HCT116 (cell line): ENCODE data around the gene SLC15A3. TPM values are rescaled to one million over a fixed set of nuclear protein-coding genes. Genes with fewer than 3 reads are reported as not detected.

Source experiments
- ATAC-seq: fragments of 200-7000 bp; cut with Tn5 transposase; 2 replicates; pipeline ENCODE4 v1.9.1; 2020; ENCODE audit warnings: mild to moderate bottlenecking, moderate library complexity
- BruUV-seq: library from RNA; stranded (reverse); fragments of 400-500 nt; replicated peaks from 2 replicates; lab custom pipeline; 2021; lab: Mats Ljungman, UMichigan
- CTCF ChIA-PET: fragments of 300-600 bp; sonication (Branson Sonifier 250); formaldehyde crosslinking; loops from one replicate; lab custom pipeline; 2021; ENCODE audit warnings: antibody characterized with exemption; lab: Charles Lee
- POLR2A ChIA-PET: fragments of 300-600, 350-600 bp; sonication (Branson Sonifier 250); formaldehyde crosslinking; loops from one replicate; lab custom pipeline; 2021; ENCODE audit warnings: antibody characterized with exemption; lab: Charles Lee
- RAD21 ChIA-PET, 2 experiments: fragments of 300-600 bp; sonication (Branson Sonifier 250); formaldehyde crosslinking; loops; one replicate each; lab custom pipeline; 2023; ENCODE audit warnings: low total read pairs in 2 of 2; ENCODE audit not compliant: uncharacterized antibody in 2 of 2, unreplicated experiment in 2 of 2, low non-redundant PET in 1 of 2; lab: Charles Lee
- DNase-seq: peaks from one replicate; pipeline ENCODE4 v3.0.0-alpha.2; 2010; ENCODE audit warnings: low read depth, low spot score
- H2AFZ ChIP-seq: fragments of 200-600 bp; shearing (Covaris generic), sonication (generic); 2 replicates; pipeline ENCODE4 v1.6.1; 2017; ENCODE audit warnings: low read depth, mixed run types, mixed read lengths, antibody characterized with exemption, low read length; ENCODE audit not compliant: poor library complexity, severe bottlenecking
- H3K27ac ChIP-seq: 2 replicates; pipeline ENCODE4 v1.5.1; 2012; ENCODE audit warnings: low read depth, low read length
- H3K27me3 ChIP-seq: fragments of 200-600 bp; sonication (generic); 2 replicates; pipeline ENCODE4 v1.6.1; 2016; ENCODE audit warnings: mixed run types, low read length, mixed read lengths; ENCODE audit not compliant: insufficient read depth
- H3K36me3 ChIP-seq, 2 experiments: fragments of 200-500 bp in 1 of 2; fragments of 200-600 bp in 1 of 2; sonication (Bioruptor generic) in 1 of 2; sonication (generic) in 1 of 2; 2 replicates each; pipeline versions ENCODE4 v1.5.1 to v1.6.1; 2014 to 2016; ENCODE audit warnings: low read length in 2 of 2, inconsistent platforms in 1 of 2, mixed read lengths in 1 of 2, mixed run types in 1 of 2; ENCODE audit not compliant: insufficient read depth in 2 of 2, control insufficient read depth in 1 of 2
- H3K4me1 ChIP-seq, 2 experiments: fragments of 200-600 bp in 1 of 2; sonication (generic) in 1 of 2; 2 replicates each; pipeline versions ENCODE4 v1.5.1 to v1.6.1; 2012 to 2017; ENCODE audit warnings: low read length in 2 of 2, inconsistent platforms in 1 of 2, mild to moderate bottlenecking in 1 of 2, mixed read lengths in 1 of 2, mixed run types in 1 of 2, moderate library complexity in 1 of 2; ENCODE audit not compliant: insufficient read depth in 2 of 2, control insufficient read depth in 1 of 2
- H3K4me2 ChIP-seq: fragments of 200-600 bp; sonication (generic); 2 replicates; pipeline ENCODE4 v1.6.1; 2017; ENCODE audit warnings: mixed run types, low read length, mixed read lengths
- H3K4me3 ChIP-seq, 2 experiments: fragments of 200-600 bp in 1 of 2; sonication (generic) in 1 of 2; replicated peaks in 1 of 2; 2 replicates each; pipeline ENCODE4 v1.5.1; 2011 to 2016; ENCODE audit warnings: low read length in 2 of 2, control low read depth in 1 of 2, low read depth in 1 of 2, mild to moderate bottlenecking in 1 of 2, mixed read lengths in 1 of 2, mixed run types in 1 of 2
- H3K79me2 ChIP-seq: fragments of 200-600 bp; sonication (generic); 2 replicates; pipeline ENCODE4 v1.6.1; 2017; ENCODE audit warnings: mild to moderate bottlenecking, mixed run types, low read length, moderate library complexity, mixed read lengths; ENCODE audit not compliant: insufficient read depth
- H3K9ac ChIP-seq: fragments of 200-600 bp; sonication (generic); 2 replicates; pipeline ENCODE4 v1.6.1; 2016; ENCODE audit warnings: low read length, mixed read lengths
- H3K9me2 ChIP-seq: fragments of 200-600 bp; sonication (generic), shearing (Covaris generic); 2 replicates; pipeline ENCODE4 v1.6.1; 2017; ENCODE audit warnings: mixed run types, mild to moderate bottlenecking, moderate library complexity; ENCODE audit not compliant: insufficient read depth
- H3K9me3 ChIP-seq, 2 experiments: fragments of 200-500 bp in 1 of 2; fragments of 200-600 bp in 1 of 2; sonication (Bioruptor generic) in 1 of 2; sonication (generic) in 1 of 2; 2 replicates each; pipeline ENCODE4 v1.6.1; 2014 to 2017; ENCODE audit warnings: low read length in 2 of 2, mixed read lengths in 2 of 2, inconsistent platforms in 1 of 2, low read depth in 1 of 2, mild to moderate bottlenecking in 1 of 2, mixed run types in 1 of 2, moderate library complexity in 1 of 2; ENCODE audit not compliant: control insufficient read depth in 1 of 2, insufficient read depth in 1 of 2
- H4K20me1 ChIP-seq: fragments of 200-600 bp; sonication (generic), shearing (Covaris generic); 2 replicates; pipeline ENCODE4 v1.6.1; 2017; ENCODE audit warnings: mixed run types, mild to moderate bottlenecking, moderate library complexity; ENCODE audit not compliant: insufficient read depth
- ATF3 ChIP-seq: IDR thresholded peaks from 2 replicates; pipeline ENCODE4 v1.6.1; 2012
- CBX3 ChIP-seq: IDR thresholded peaks from 2 replicates; pipeline ENCODE4 v1.6.1; 2012; ENCODE audit warnings: low read depth
- CEBPB ChIP-seq: IDR thresholded peaks from 2 replicates; pipeline ENCODE4 v1.6.1; 2012; ENCODE audit warnings: low read depth
- EGR1 ChIP-seq: IDR thresholded peaks from 2 replicates; pipeline ENCODE4 v1.6.1; 2012; ENCODE audit warnings: low read depth
- ELF1 ChIP-seq: IDR thresholded peaks from 2 replicates; pipeline ENCODE4 v1.6.1; 2012; ENCODE audit warnings: low read depth, borderline replicate concordance
- EZH2 ChIP-seq: fragments of 200-600 bp; sonication (generic); IDR thresholded peaks from 2 replicates; pipeline ENCODE4 v1.6.1; 2017; ENCODE audit warnings: antibody characterized with exemption, mixed run types
- EZH2phosphoT487 ChIP-seq: fragments of 200-600 bp; IDR thresholded peaks from 2 replicates; pipeline ENCODE4 v1.6.1; 2018; ENCODE audit warnings: antibody characterized with exemption, borderline replicate concordance
- MAX ChIP-seq: IDR thresholded peaks from 2 replicates; pipeline ENCODE4 v1.6.1; 2012
- POLR2A ChIP-seq: IDR thresholded peaks from 2 replicates; pipeline ENCODE4 v1.7.0; 2011; ENCODE audit warnings: borderline replicate concordance; ENCODE audit not compliant: insufficient read depth, insufficient read length; ENCODE audit errors: extremely low read depth
- POLR2AphosphoS5 ChIP-seq: IDR thresholded peaks from 2 replicates; pipeline ENCODE4 v1.6.1; 2011; ENCODE audit warnings: mild to moderate bottlenecking, low read depth, low read length, moderate library complexity
- RAD21 ChIP-seq: IDR thresholded peaks from 2 replicates; pipeline ENCODE4 v1.6.1; 2012; ENCODE audit warnings: low read depth, mild to moderate bottlenecking
- REST ChIP-seq: IDR thresholded peaks from 2 replicates; pipeline ENCODE4 v1.6.1; 2012; ENCODE audit warnings: low read depth
- SIN3A ChIP-seq: IDR thresholded peaks from 2 replicates; pipeline ENCODE4 v1.6.1; 2012; ENCODE audit warnings: low read depth
- SP1 ChIP-seq: IDR thresholded peaks from 2 replicates; pipeline ENCODE4 v1.6.1; 2012; ENCODE audit warnings: low read depth
- SRF ChIP-seq: IDR thresholded peaks from 2 replicates; pipeline ENCODE4 v1.6.1; 2012; ENCODE audit warnings: low read depth
- TCF7L2 ChIP-seq: IDR thresholded peaks from 2 replicates; pipeline ENCODE4 v1.7.0; 2011; ENCODE audit warnings: borderline replicate concordance, inconsistent platforms; ENCODE audit not compliant: insufficient read depth, insufficient read length; ENCODE audit errors: extremely low read depth
- YY1 ChIP-seq: IDR thresholded peaks from 2 replicates; pipeline ENCODE4 v1.6.1; 2011; ENCODE audit warnings: low read length, low read depth, moderate library complexity, mild to moderate bottlenecking; ENCODE audit not compliant: insufficient replicate concordance; ENCODE audit errors: extremely low read depth
- ZBTB33 ChIP-seq: IDR thresholded peaks from 2 replicates; pipeline ENCODE4 v1.6.1; 2011; ENCODE audit warnings: mild to moderate bottlenecking, low read length, moderate library complexity; ENCODE audit not compliant: insufficient replicate concordance; ENCODE audit errors: extremely low read depth
- ZNF274 ChIP-seq: fragments of 200-500 bp; sonication (Bioruptor generic); IDR thresholded peaks from 2 replicates; pipeline ENCODE4 v1.6.1; 2014; ENCODE audit warnings: mild to moderate bottlenecking, low read depth, low read length, inconsistent platforms
- intact Hi-C: fragments of 100-400 bp; cut with micrococcal nuclease; formaldehyde crosslinking; loops from 2 replicates; pipeline ENCODE4 v1.10.0; 2022
- total RNA-seq: library from RNA; stranded (reverse); gene quantifications from one replicate; pipeline ENCODE4 v1.2.1, GENCODE V29; 2021; ENCODE audit not compliant: unreplicated experiment

Gene SLC15A3
- total RNA-seq, 1 experiment from 2014 or later, result not detected

GRCh38 chr11:60964801-60965200 lies 12.8 kb upstream of the SLC15A3 start:
- TF ChIP-seq ZNF274, result no peak
- TF ChIP-seq SIN3A, result no peak
- TF ChIP-seq ELF1, result no peak
- no peak for TF ChIP-seq ZBTB33
- no peak for TF ChIP-seq EZH2
- no peak for TF ChIP-seq MAX
- no peak for TF ChIP-seq SRF
- no peak for TF ChIP-seq CBX3
- TF ChIP-seq POLR2AphosphoS5, result no peak
- TF ChIP-seq EGR1, result no peak
- no peak for TF ChIP-seq SP1
- TF ChIP-seq RAD21, result no peak
- TF ChIP-seq CEBPB, result no peak
- no peak for TF ChIP-seq POLR2A
- no peak for TF ChIP-seq YY1
- TF ChIP-seq TCF7L2, result no peak
- no peak for TF ChIP-seq EZH2phosphoT487
- TF ChIP-seq ATF3, result no peak
- TF ChIP-seq REST, result no peak
- TF ChIP-seq, all 23 proteins: peak for 0
- H4K20me1 ChIP-seq, result no peaks in the 10 kb centered on the region
- BruUV-seq, result no TSS peak
- ChIA-PET RAD21 (no interaction called here), POLR2A (no interaction called here), CTCF (no interaction called here)
- intact Hi-C loops, result no loop called here
- H3K4me3 ChIP-seq, result no peak overlapping the region
- H3K79me2 ChIP-seq, result no peaks in the 10 kb centered on the region
- H3K9me3 ChIP-seq, result no peaks in the 10 kb centered on the region; a peak in 2 of 4 replicates
- H3K9ac ChIP-seq, result no peak overlapping the region
- no peaks in the 10 kb centered on the region for H3K36me3 ChIP-seq
- H3K27me3 ChIP-seq, result 0 out of 2 replicates have a peak, but pooled peaks cover 5% of the 10 kb centered on the region
- no peak overlapping the region for H2AFZ ChIP-seq
- no peaks in the 10 kb centered on the region for H3K4me1 ChIP-seq
- H3K4me2 ChIP-seq, result no peak overlapping the region
- no peak for ATAC-seq
- no peak overlapping the region for H3K27ac ChIP-seq
- DNase-seq, result no peak
- no peaks in the 10 kb centered on the region for H3K9me2 ChIP-seq
